Stimulated activated CD4-positive, alpha-beta T cell treated with anti-CD3 and anti-CD28 coated beads, Interleukin-4, amount 100 ng/mL, for 48 hours (primary cell): ENCODE data around the gene TXNDC2.
"Not testable (repeated sequence)": the region's sequence is repeated elsewhere in the genome, so short reads cannot be mapped to it uniquely, and the experiment has no call there.

ENCODE experiments used
- DNase-seq, 2 donors: peaks; one replicate each; pipeline ENCODE4 v3.0.0-alpha.2; 2020; ENCODE audit warnings: low read depth in 2 of 2

The TXNDC2 gene

DNA sequence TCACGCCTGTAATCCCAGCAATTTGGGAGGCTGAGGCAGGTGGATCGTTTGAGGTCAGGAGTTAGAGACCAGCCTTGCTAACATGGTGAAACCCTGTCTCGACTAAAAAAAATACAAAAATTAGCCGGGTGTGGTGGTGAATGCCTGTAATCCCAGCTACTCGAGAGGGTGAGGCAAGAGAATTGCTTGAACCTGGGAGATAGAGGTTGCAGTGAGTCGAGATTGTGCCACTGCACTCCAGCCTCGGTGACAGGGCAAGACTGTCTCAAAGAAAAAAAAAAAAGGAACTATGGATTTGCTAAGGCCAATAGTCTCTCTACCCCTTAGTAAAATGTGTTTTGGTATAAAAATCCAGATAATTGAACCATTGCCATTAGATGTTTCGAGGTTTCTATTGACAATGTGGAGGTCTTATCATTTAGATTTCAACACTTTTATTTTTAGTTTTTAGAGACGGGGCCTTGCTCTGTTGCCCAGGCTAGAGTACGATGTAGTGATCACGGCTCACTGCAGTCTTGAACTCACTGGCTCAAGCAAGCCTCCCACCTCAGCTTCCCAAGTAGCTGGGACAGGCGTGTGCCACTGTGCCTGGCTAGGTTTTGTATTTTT lies 1.1 kb upstream of the TXNDC2 start:
- DNase-seq, result no peak

- DNase-seq, result no peak
Measured at GRCh38 chr18:9886005-9886348, 204 bp downstream of the TXNDC2 start.

DNA sequence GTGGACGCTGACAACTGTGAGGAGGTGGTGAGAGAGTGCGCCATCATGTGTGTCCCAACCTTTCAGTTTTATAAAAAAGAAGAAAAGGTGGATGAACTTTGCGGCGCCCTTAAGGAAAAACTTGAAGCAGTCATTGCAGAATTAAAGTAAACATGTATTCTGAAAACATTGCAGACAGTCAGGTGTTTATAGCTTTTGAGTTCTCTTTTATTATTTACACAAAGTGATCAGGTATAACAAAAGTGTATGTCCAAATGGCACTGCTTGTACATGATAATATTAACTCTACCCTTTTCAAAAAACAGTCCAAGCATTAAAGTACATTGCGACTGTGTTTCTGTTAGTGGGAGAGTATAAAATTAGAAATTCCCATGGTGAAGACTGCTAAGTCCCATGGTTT lies 2.2 kb downstream of the TXNDC2 start:
- DNase-seq, result no peak

- no peak for DNase-seq
Measured at GRCh38 chr18:9890196-9890595, 4.4 kb downstream of the TXNDC2 start.

DNA sequence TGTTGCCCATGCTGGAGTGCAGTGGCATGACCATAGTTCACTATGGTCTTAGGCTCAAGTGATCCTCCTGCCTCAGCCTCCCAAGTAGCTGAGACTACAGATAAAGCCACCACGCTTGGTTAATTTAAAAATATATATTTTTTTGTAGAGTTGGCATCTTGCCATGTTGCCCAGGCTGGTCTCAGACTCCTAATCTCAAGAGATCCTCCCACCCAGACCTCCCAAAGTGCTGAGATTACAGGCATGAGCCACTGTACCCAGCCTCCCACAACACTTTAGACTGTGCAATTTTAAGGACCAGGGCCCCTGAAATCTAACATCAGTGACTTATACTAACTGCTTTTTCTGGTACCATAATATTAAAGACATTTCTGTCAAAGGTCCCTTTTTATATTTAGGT lies 5.2 kb downstream of the TXNDC2 start:
- no peak for DNase-seq

GRCh38 chr18:9891515-9891914 lies 5.7 kb downstream of the TXNDC2 start:
- not testable (repeated sequence) for DNase-seq

GRCh38 chr18:9894454-9895068 lies 8.8 kb downstream of the TXNDC2 start:
- no peak for DNase-seq

GRCh38 chr18:9897129-9897528 lies 11.4 kb downstream of the TXNDC2 start:
- DNase-seq, result no peak

DNA sequence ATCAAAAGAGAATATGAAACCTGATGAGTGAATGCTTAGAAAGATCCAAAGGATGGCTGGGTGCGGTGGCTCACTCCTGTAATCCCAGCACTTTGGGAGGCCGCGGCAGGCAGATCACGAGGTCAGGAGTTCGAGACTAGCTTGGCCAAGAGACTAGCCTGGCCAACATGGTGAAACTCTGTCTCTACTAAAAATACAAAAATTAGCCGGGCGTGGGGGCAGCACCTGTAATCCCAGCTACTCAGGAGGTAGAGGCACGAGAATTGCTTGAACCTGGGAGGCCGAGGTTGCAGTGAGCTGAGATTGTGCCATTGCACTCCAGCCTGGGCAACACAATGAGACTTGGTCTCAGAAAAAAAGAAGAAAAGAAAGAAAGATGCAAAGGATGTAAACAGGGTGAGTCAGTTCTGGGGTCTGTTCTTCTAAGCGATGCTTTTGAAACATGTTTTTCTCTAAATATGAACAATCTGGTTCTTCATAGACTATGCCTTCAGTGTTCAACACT lies 12.1 kb downstream of the TXNDC2 start:
- not testable (repeated sequence) for DNase-seq

- DNase-seq, result no peak
Measured at GRCh38 chr18:9898792-9899549, 13.2 kb downstream of the TXNDC2 start.

GRCh38 chr18:9899550-9899930 lies 13.8 kb downstream of the TXNDC2 start:
- not testable (repeated sequence) for DNase-seq

- DNase-seq, result no peak
Measured at GRCh38 chr18:9900699-9901098, 14.9 kb downstream of the TXNDC2 start.

- DNase-seq, result no peak
Measured at GRCh38 chr18:9901377-9901776, 15.6 kb downstream of the TXNDC2 start.

DNA sequence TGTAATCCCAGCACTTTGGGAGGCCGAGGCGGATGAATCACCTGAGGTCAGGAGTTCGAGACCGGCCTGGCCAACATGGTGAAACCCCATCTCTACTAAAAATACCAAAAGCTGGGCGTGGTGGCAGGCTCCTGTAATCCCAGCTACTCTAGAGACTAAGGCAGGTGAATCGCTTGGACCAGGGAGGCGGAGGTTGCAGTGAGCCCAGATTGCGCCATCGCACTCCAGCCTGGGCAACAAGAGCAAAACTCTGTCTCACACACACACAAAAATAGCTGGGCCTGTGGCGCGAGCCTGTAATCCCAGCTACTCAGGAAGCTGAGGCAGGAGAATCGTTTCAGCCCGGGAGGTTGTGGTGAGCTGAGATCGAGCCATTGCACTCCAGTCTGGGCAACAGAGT lies 16.5 kb downstream of the TXNDC2 start:
- DNase-seq, result not testable (repeated sequence)

- no peak for DNase-seq
Measured at GRCh38 chr18:9902832-9903231, 17.1 kb downstream of the TXNDC2 start.

- DNase-seq, result no peak
Measured at GRCh38 chr18:9905401-9905922, 19.7 kb downstream of the TXNDC2 start.

- DNase-seq, result no peak
Measured at GRCh38 chr18:9906481-9906880, 20.7 kb downstream of the TXNDC2 start.

DNA sequence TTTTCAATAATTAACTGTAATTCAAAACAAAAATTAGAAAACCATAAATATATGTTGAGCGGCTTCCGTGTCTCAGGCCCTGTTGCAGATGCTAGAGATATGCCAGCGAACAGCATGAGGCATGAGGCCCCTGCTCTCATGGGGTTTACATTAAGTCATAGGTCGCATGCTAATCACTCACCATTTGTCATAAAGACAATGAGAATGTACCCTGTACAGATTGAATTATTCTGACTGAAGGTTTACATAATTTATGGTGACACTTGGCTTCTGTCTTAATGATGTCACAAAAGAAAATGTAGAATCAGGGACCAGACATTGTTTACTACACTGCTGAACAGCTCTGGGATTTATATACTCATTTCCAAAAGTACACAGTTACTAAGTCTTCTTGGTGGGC lies 22.1 kb downstream of the TXNDC2 start:
- DNase-seq, result no peak

GRCh38 chr18:9910071-9910470 lies 24.3 kb downstream of the TXNDC2 start:
- DNase-seq, result no peak

- no peak for DNase-seq
Measured at GRCh38 chr18:9910661-9911060, 24.9 kb downstream of the TXNDC2 start.

GRCh38 chr18:9911226-9911625 lies 25.5 kb downstream of the TXNDC2 start:
- no peak for DNase-seq

DNA sequence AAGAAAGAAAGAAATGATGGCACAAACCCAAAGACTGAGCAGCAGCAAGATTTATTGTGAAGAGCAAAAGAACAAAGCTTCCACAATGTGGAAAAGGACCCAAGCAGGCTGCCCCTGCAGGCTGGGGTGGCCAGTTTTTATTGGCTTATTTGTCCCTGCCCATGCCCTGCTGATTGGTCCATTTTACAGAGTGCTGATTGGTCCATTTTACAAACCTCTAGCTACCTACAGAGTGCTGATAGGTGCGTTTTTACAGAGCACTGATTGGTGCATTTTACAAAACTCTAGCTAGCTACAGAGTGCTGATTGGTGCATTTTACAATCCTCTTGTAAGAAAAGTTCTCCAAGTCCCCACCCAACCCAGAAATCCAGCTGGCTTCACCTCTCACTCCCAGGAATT lies 26.5 kb downstream of the TXNDC2 start:
- DNase-seq, result not testable (repeated sequence)

DNA sequence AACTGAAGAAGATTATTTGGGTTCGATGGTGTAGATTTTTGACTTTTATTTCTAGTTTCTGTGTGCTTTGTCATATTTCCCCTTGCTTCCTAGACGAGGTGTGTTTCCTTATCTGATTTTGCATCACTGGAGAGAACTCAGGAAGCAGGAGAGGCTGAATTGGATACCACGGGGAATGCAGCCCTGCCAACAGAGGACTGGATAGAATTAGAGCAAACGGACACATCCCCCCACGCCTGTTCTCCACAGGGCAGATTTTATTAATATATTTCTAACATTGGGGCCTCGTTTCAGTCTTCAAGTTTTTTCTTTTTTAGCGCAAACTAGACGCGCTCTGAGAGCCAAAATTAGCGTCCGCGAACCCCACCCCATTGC lies 27.4 kb downstream of the TXNDC2 start:
- DNase-seq, result no peak
